ENCODE measurements around the gene KIF26B.

DNA sequence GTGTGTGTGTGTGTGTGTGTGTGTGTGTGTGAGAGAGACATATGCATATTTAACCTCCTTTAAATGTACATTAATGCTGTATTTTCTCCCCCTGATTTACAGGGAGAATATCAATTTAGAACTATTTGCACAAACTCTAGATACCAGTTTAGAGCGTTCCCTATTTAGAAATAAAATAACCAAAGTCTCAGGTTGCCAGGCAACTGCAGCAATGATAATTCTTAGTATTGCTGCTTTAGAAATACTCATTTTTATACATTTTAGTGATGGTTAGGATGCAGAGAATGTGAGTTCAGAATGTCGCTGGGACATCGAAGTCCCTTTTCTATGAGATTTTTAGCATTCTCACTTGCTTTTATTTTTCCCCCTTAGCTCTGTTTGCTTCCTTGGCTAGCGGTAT is 497.3 kb downstream of the KIF26B start:
- no peak for TF ChIP-seq POLR2AphosphoS5 (IDR thresholded peaks at IDR 0.05)
- TF ChIP-seq, protein P1, sequence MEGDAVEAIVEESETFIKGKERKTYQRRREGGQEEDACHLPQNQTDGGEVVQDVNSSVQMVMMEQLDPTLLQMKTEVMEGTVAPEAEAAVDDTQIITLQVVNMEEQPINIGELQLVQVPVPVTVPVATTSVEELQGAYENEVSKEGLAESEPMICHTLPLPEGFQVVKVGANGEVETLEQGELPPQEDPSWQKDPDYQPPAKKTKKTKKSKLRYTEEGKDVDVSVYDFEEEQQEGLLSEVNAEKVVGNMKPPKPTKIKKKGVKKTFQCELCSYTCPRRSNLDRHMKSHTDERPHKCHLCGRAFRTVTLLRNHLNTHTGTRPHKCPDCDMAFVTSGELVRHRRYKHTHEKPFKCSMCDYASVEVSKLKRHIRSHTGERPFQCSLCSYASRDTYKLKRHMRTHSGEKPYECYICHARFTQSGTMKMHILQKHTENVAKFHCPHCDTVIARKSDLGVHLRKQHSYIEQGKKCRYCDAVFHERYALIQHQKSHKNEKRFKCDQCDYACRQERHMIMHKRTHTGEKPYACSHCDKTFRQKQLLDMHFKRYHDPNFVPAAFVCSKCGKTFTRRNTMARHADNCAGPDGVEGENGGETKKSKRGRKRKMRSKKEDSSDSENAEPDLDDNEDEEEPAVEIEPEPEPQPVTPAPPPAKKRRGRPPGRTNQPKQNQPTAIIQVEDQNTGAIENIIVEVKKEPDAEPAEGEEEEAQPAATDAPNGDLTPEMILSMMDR (IDR thresholded peaks at IDR 0.05; ENCODE audit: poor library complexity, severe bottlenecking) = no peak

All from neural cell (in vitro differentiated cells).